GM21423 (cell line): ENCODE data around the gene MAGI3.
"Not testable (repeated sequence)": the region's sequence is repeated elsewhere in the genome, so short reads cannot be mapped to it uniquely, and the experiment has no call there.

Source experiments
- ATAC-seq: cut with Tn5 transposase; IDR thresholded peaks from one replicate; pipeline ENCODE4 v1.9.1; 2021; ENCODE audit warnings: mild to moderate bottlenecking, moderate library complexity; ENCODE audit not compliant: unreplicated experiment

The MAGI3 gene

DNA sequence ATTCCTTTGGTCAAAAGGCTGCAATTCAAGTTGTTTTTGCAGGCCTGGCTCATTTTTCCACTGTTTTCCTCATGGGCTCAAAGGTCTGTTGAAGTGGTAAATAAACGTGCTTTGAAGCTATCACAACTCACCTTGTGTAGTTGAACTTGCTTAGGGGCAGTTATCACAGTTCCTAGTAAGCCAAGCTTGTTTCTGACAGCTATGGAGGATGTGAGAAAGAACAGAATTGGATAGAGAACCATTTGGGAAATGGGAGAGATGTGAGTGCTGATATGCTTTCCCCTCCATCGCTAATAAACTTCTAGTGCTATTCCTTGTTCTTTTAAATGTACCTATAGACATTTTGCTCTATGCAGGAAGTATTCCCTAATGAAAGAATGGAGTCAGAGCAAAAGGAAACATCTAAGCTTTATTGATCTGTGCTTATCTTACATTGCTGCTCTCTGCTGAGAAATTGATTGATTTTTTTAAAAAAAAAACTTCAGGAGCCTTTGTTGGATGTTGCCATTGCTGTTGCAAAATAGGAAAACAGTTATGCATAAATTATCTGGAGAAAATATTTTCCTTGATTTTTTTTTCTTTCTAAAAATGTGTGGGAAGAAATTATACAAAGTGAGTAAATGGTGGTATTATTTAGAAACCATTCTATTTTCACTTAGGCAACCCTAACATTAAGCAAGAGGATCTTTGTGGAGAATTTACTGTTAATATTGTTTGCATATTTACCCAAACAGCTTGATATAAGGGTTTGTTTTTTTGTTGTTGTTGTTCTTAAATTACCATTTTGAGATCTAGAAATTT is 118.2 kb downstream of the MAGI3 start:
- ATAC-seq, result no peak

DNA sequence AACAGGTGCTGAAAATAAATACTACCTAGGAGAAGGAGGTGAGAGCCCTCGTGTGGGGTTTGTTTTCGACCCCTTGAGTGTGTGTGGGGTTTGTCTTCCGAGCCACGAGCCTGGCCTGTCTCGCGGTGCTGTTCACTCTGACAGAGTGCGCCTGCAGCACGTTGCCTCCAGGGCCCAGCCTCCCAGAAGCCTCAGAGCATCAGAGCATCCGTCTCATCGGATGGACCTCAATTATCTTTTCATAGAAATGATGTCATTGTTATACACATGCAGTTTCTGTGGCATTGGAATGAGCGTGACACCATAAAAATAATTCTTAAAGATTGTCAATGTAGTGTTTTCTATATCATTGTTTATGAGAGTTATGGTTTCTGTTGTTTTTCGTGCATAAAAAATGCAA is 119.5 kb downstream of the MAGI3 start:
- not testable (repeated sequence) for ATAC-seq

DNA sequence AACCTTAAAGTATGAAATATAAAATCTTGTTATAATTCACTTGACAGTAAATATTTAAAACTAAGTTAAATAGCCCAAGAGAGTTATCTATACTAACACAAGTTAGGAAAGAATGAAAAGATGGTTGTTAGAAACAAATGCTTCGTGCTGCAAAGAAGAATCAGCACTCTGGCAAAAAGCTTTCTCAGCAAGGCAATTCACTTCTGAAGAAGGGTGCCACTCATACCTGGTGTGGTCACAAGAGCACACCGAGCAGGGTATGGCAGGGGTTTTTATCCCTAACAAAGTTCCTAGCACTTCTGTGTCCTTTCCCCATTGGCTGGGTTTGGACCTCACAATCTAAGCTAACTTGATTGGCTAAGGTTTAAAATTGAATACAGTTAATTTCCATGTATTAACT is 121.0 kb downstream of the MAGI3 start:
- ATAC-seq, result no peak

DNA sequence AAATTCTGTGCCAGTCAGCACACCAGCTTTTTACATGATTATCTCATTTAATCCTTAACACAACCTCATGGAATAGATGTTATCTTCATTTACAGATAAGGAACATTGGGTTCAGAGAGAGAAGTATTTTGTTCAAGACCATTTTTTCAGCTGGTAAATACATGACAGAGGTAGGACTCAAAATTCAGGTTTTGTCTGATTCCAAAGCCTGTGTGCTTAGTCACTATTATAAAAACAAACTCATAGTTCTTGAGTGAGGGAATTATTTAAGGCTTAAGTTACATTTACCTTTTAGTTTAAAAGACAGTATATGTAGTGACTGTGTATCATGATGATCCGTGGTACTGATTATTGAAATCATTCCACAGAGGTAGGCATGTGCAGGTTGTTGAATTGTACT is 125.2 kb downstream of the MAGI3 start:
- ATAC-seq, result no peak

DNA sequence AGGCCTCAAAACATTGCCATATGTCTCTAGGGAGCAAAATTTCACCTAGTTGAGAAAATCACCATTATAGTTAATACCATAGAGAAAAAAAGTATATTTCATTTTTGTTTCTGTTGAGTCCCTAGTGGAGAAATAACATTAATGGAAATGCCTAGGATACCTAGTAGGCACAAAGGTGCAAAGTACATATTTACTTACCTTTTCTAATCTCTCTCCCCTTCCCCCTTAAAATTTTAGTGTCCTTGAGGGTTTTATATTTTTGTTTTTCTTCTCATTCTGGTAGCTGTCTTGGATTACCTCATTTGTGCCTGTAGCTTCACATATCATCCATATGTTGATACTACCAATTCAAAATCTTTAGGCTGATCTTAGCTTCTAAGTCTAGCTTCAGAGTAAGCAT is 127.0 kb downstream of the MAGI3 start:
- ATAC-seq, result no peak

DNA sequence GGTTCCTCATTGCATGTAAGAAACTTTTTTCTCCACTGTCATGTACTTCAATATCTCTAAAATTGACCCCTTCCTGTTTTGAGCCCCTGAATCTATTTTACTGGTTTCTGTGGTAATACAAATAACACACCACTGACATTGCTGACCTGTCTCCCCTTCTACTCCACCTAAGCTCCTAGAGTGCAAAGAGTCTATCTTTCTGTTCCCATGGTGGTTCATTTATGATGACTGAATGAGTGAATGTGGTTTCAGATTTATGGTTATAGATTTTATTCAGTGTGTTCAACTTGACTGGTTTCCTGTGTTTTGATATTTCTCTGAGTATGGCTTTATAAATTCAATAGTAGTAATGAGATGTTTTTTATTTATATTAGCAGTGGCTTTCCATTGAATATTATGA is 127.7 kb downstream of the MAGI3 start:
- no peak for ATAC-seq

DNA sequence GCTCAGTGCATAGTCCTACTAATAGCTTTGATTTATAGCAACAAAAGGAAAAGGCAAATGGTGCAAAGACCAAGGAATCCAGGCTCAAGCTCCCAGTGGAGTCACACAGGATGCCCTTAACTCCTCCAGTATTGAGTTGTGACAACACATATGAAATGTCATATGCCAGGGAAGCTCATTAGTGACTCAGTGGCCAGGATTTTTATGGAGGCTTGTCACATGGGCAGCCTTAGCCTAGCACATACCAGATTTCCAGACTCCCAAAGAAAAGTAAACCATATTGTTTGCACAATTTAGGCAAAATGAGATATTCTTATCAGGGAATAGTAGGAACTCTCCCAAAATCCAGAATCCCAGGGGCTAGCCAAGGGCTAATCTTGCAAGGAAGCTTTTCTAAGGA is 129.2 kb downstream of the MAGI3 start:
- no peak for ATAC-seq

DNA sequence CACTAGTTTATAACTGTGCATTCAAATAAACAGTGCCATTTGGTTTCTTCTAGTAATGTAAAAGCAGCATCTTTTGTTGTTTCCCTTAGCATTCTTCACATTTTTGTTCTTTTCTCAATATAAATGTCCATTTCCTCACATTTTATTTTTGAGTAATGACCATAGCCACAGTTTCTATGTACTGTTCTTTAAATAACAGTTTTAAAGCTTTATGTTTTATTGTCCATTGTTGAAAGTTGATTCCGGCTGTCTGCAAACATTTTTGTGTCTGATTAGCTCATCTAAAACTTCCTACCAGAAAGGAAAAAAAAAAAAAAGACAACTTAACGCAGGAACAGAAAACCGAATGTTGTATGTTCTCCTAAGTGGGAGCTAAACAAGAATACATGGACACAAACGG is 139.7 kb downstream of the MAGI3 start:
- ATAC-seq, result no peak

DNA sequence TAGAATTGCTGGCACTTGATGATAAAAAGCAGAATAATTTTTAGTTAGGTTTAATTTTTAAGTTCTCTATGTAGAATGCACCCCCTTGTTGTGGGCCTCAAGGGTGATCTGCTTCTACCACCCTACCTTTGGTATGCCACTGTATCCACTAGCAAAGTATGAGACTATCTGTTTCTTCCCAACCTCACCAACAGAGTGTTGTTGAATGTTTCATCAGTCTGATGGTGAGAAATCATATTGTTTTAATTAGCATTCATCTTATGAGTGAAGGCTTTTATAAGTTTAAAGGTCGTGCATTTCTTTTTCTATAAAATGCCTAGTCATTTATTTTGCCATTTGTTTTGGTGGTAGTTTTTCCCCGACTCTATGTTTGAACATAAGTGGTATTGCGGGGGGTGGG is 141.0 kb downstream of the MAGI3 start:
- no peak for ATAC-seq

DNA sequence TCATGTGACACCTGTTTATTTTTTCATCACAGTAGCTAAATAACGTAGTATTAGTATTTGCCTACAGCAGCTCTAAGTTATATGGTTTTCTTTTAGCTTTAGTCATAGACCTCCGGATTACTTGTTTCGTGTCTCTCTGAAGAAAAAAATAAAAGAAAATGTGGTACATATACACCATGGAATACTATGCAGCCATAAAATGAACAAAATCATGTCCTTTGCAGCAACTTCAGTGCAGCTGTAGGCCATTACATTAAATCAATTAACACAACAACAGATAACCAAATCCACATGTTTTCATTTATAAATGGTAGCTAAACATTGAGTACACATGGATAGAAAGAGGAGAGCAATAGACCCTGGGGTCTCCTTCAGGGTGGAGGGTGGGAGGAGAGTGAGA is 142.7 kb downstream of the MAGI3 start:
- ATAC-seq, result no peak

DNA sequence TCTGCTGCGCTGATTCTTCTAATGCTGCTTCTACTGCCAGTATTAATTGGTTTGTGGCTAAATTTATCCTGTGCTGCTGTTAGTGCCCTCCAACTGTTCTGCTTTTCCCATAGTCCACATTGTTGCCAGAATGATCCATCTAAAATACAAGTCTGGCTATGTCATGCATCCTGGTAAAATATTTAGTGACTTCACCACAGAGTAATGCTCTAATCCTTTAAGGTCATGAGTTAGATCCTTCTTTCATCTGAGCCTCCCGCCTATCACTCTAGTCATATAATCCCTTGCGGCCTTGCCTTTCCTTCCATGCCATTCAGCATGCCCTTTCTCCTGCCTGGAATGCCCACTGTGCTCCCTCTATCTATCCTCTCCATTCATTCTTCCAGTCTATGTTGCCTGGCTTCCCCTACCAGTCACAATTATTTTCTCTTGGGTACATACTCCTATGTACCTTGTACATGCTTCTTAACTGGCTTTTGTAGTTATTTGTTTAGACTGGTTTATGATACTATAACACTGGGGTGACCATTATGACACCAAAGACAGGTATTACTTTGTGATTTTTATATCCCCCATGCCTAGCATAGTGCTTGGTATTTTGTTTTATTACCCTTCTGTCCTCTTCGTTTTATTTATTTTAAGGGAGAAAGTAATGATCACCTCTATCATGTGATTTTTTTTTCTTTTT is 144.0 kb downstream of the MAGI3 start:
- ATAC-seq, result no peak

DNA sequence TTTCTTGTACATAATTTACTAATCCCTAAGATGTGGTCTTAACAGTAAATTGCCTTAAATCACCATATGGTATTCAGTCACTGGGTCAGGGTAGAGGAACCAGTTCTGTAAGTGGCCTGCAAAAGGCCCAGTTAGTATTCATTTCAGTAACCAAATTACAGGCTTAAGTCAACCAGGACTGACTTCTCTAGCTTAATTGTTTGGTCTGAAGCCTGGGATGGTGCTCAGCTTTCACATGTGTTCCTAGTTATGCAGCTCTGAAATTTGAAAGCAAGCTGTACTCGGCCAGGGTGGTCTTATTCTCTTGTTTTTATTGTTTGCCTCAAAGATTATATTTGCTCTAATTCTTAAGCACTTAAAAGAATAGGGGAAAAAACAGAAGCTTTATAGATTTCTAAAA is 144.6 kb downstream of the MAGI3 start:
- ATAC-seq, result no peak

DNA sequence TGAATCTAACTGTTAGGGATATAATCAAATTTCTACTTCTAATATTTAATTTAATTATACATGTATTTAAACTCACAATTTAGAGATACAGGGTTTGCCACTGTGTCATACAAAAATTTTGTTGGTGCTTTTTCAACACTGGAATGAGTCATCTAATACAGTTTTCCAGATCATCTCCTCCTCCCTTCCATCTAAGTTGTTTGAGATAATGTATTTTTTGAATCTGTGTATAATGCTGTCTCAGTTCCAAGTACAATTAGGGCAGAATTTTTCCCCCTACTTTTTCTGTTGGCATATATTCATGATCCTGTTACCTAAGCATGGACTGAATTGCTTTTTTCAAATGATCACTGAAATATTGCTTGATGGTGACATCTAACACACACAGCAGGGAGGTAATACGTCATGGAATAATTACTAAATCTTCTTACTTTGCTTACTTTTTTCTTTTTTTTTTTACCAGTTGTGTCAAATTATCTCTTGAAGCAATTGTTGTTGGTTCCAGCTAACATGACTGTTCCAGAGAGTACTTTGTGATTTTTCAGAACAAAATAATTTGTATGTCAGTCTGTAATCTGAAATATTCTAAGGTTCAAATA is 146.0 kb downstream of the MAGI3 start:
- ATAC-seq, result no peak

DNA sequence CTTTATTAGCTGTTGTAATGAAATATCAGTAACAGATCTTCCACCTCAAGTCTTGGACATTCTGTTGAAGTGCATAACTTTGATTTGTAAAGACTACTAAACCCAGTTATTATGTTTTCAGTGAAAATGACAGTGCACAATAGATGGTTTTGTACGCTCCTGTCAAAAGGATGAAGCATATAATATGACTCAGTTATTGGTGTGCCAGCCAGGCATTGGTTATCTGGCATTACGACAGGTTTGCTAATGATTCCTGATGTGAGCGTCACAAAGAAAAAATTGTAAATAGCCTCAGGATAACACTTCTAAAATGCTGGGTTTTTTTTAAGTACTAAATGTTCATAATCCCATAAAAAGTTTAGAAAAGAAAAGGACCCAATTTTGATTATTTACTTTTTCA is 147.9 kb downstream of the MAGI3 start:
- no peak for ATAC-seq

DNA sequence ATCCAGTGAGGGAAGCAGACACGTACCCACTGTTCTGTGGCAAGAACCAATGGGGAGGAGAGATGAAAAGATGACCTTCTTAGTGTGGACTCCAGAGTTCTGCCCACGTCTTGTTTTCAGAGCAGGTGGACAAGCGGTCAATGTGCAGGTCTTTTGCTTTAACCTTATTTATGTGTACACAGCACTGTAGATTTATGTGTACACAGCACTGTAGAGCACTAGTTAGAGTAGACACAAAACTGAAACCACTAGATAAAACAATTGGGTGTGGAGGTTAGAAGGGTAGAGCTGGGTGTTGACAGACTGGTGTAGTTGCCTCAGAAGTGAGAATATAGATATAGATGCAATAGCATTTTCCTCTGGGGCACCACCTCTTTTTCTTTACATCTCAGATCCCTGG is 150.0 kb downstream of the MAGI3 start:
- no peak for ATAC-seq

DNA sequence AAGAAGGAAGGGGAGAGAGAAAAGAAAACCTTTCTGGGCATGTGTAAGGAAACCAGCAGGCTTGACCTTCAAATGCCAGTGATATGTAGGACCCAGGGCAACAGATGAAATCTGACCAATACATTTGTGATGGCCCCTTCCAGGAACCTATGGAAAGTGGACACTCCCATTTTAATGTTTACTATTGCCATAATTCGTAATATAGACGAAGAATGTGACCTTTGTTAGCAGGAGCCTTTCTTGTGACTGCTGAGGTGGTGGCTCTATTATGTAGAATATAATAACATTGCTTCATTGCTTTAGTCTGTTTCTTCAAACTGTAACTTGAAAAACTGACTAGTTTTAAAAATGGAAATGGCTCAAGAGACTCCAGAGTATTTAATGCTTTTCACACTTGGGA is 150.8 kb downstream of the MAGI3 start:
- ATAC-seq, result no peak

DNA sequence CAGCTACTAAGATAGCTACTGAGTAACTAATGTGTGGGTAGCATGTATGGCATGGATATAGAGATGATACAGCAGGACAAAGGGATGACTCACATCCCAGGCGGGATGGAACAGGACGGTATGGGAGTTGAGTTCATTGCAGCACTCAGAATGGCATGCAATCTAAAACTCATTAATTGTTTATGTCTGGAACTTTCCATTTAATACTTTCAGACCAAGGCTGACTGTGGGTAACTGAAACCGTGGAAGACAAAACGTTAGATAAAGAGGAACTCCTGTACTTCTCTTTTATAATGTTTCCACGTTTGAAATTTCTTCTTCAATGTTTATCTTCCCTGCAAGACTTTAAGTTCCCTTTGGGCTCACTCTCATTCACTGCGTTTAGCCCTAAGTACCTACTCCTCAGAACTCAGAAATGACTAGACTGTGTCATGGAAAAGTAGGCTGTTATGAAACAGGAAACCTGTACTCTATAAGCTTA is 151.9 kb downstream of the MAGI3 start:
- no peak for ATAC-seq

DNA sequence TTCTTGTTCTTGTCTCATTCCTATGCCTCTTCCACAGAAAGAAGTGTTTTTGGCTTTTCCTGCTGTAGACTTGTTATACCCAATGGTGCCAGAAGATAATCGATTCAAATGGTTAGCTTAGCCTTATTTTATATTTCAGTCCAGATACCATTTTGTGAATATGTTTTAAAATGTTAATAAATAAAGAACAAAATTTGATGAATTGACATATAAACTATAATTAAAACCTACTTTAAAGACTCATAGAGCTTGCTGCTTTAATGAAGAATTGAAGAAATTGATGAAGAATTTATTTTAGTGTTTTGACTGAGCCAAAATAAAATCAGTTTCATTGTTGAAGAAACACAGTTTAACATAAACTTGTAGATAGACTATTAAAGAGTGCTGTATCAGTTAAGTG is 152.8 kb downstream of the MAGI3 start:
- ATAC-seq, result no peak

DNA sequence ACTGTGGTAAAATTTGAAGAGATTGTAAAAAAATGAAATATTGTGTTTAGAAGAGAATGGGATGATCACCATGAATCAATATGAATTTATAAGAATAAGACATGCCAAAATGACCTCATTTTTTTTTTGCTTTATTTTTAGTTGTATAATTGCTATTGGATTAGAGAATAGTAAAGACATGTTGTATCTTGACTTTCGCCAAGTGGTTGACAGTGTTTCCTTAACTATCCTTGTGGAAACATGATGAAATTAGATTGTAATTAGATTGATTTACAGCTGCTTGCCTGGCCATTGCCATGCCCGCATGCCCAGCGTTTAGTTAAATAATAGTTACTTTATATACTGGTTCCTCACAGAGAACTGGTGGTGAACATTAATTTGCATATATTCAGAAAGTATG is 154.9 kb downstream of the MAGI3 start:
- no peak for ATAC-seq

DNA sequence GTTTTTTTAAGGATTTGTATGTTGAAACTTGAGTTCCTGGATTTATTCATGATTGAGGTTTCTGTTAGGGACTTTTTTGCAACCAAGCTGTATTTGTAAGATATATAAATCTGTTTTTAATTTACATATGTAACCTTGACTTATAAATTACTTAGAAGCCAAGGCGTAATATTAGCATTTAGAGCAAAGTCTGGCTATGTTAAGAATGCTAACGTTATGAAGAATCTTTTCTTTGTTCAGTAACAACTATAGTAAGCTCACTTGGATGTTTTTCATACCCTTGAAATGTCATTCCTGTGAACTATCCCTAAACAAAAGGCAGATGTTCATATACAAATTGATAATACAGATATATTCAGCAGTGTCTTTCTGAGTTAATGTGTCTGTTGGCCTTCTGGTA is 155.3 kb downstream of the MAGI3 start:
- ATAC-seq, result no peak

DNA sequence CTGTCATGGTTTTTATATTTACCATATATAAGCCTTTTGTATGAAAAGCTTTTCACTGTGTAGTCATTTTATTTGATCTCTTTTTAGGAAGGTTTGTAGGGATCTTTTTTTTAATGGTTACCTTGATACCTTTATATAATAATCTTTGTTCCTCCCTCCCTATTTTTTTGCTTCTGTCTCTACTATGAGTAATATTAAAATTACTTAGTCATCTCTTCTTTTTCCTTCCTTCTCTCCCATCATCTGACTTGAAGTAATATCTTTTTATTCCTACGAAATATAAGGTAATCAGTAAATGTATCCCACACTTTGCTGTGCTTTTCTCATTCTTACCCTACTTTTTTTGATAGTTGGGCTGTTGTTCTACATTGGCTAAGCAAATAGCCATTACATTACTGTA is 161.4 kb downstream of the MAGI3 start:
- no peak for ATAC-seq

DNA sequence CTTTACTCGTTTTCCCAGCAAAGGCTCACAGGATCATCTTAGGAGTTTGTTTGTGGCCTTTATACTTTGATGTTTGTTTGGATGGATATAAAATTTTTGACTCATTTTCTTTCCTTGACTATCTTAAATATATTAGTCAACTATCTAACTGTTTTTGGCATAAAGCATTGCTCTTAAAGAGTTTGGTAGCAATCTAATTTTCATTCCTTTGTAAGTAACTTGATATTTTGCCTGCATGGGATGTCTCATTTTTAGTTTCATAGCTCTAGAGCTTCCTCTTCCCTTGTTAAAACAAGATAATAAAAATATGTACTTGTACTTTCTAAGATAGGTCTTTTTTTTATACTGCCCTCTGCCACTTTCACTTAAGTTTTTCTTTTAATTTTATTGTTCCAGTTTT is 161.9 kb downstream of the MAGI3 start:
- no peak for ATAC-seq
